Measurements from ENCODE around the gene TFIP11.

DNA sequence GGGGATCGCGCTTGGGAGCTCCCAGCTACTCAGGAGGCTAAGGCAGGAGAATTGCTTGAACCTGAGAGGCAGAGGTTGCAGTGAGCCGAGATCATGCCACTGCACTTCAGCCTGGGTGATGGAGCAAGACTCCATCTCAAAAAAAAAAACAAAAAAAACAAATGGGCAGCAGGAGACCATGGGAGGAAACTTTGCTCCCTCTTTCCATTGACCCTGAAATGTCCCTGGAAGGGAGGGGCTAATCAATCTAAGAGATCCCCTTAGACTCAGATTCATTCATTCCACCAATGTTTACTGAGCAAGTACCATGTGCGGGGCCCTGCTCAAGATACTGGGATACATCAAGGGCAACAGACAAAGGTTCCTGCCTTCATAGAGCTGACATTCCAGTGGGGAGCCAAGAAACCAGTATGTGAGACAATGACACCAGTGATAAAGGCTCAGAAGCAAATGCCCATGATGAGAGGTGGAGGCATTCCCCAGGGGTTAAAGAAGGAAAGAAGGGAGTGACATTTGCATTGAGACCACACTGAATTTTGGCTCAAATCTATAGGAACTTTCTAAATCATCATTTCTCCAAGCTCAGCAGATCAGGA is 37.7 kb upstream of the TFIP11 start:
- no peak for TF ChIP-seq POLR2A (IDR thresholded peaks at IDR 0.05)
- TF ChIP-seq, protein P1, sequence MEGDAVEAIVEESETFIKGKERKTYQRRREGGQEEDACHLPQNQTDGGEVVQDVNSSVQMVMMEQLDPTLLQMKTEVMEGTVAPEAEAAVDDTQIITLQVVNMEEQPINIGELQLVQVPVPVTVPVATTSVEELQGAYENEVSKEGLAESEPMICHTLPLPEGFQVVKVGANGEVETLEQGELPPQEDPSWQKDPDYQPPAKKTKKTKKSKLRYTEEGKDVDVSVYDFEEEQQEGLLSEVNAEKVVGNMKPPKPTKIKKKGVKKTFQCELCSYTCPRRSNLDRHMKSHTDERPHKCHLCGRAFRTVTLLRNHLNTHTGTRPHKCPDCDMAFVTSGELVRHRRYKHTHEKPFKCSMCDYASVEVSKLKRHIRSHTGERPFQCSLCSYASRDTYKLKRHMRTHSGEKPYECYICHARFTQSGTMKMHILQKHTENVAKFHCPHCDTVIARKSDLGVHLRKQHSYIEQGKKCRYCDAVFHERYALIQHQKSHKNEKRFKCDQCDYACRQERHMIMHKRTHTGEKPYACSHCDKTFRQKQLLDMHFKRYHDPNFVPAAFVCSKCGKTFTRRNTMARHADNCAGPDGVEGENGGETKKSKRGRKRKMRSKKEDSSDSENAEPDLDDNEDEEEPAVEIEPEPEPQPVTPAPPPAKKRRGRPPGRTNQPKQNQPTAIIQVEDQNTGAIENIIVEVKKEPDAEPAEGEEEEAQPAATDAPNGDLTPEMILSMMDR (IDR thresholded peaks at IDR 0.05) = no peak
